ENCODE results near the gene ALKBH3. TPM values are rescaled to one million over a fixed set of nuclear protein-coding genes. Genes with fewer than 3 reads are reported as not detected.

ALKBH3 gene
- total and polyA plus RNA-seq, 2 experiments from 2014 or later, result 10.7 to 10.8 TPM

GRCh38 chr11:43954241-43954640, 73.6 kb downstream of the ALKBH3 start:
- H3K9me3 Mint-ChIP-seq, result peaks cover 12% of the 10 kb centered on the region
- Histone ChIP-seq H3K79me2 (replicated peaks; ENCODE audit: insufficient read depth) (no peaks in the 10 kb centered on the region), H3K4me2 (peak overlapping the region; percentile 48), H3F3A (replicated peaks; ENCODE audit: low read depth) (no peaks in the 10 kb centered on the region), H3K27ac (ENCODE audit: low read depth) (peak overlapping the region; percentile 81), H3K9me2 (ENCODE audit: insufficient read depth) (peaks cover 23% of the 10 kb centered on the region), H3K4me3 (no peak overlapping the region), H3K4me1 (ENCODE audit: insufficient read depth) (peaks cover 33% of the 10 kb centered on the region), H3K36me3 (ENCODE audit: insufficient read depth) (no peaks in the 10 kb centered on the region), H4K20me1 (replicated peaks; ENCODE audit: insufficient read depth) (no peaks in the 10 kb centered on the region), H2AFZ (no peak overlapping the region), H3K27me3 (ENCODE audit: insufficient read depth) (no peaks in the 10 kb centered on the region)
- peaks cover 50% of the 10 kb centered on the region for H3K4me1 Mint-ChIP-seq
- no peak for TF ChIP-seq NANOG (IDR thresholded peaks at IDR 0.05; ENCODE audit: borderline replicate concordance)
- no peak for TF ChIP-seq EZH2phosphoT487 (IDR thresholded peaks at IDR 0.05; ENCODE audit: unreplicated experiment)
- no peak for TF ChIP-seq ZNF114 (CRISPR knock-in tag; IDR thresholded peaks at IDR 0.05)
- TF ChIP-seq ETS1 (IDR thresholded peaks at IDR 0.05), result no peak
- no peak for TF ChIP-seq CTCF (conservative IDR thresholded peaks at IDR 0.05; ENCODE audit: low read depth in 2 of 2)
- TF ChIP-seq STAT1 (IDR thresholded peaks at IDR 0.05; ENCODE audit: unreplicated experiment), result no peak
- TF ChIP-seq CREB1 (CRISPR knock-in tag; IDR thresholded peaks at IDR 0.05; ENCODE audit: low read depth), result no peak
- no peak for TF ChIP-seq POLR2AphosphoS5 (IDR thresholded peaks at IDR 0.05; ENCODE audit: low read depth)
- peaks cover 10% of the 10 kb centered on the region for H3K27me3 Mint-ChIP-seq (ENCODE audit: insufficient read depth, low read depth, poor library complexity)
- H3K4me3 Mint-ChIP-seq, result no peak overlapping the region; the same call in 2 of the 3 replicates
- DNase-seq (ENCODE audit: low spot score) (peak; percentile 88), ATAC-seq (peak; percentile 85)
- peaks cover 4% of the 10 kb centered on the region; the same call in 1 of the 3 replicates for H3K36me3 Mint-ChIP-seq (ENCODE audit: low read depth)
- peak overlapping the region; percentile 57 for H3K27ac Mint-ChIP-seq

GRCh38 chr11:43955381-43956118, 74.9 kb downstream of the ALKBH3 start:
- H3K9me2 ChIP-seq (ENCODE audit: insufficient read depth), result peaks cover 23% of the 10 kb centered on the region
- Mint-ChIP-seq H3K9me3 (peaks cover 12% of the 10 kb centered on the region), H3K4me1 (peaks cover 49% of the 10 kb centered on the region), H3K27me3 (ENCODE audit: insufficient read depth, low read depth, poor library complexity) (peaks cover 7% of the 10 kb centered on the region), H3K4me3 (no peak overlapping the region), H3K36me3 (ENCODE audit: low read depth) (peaks cover 4% of the 10 kb centered on the region; the same call in 1 of the 3 replicates), H3K27ac (no peak overlapping the region; the same call in 1 of the 2 replicates)
- H3K4me2 ChIP-seq, result no peak overlapping the region
- H3K4me3 ChIP-seq, result no peak overlapping the region
- H3F3A ChIP-seq (replicated peaks; ENCODE audit: low read depth), result no peaks in the 10 kb centered on the region
- ATAC-seq (no peak), DNase-seq (ENCODE audit: low spot score) (no peak)
- H4K20me1 ChIP-seq (replicated peaks; ENCODE audit: insufficient read depth), result no peaks in the 10 kb centered on the region
- no peak overlapping the region for H2AFZ ChIP-seq
- no peaks in the 10 kb centered on the region for H3K36me3 ChIP-seq (ENCODE audit: insufficient read depth)
- H3K27ac ChIP-seq (ENCODE audit: low read depth), result no peak overlapping the region; the same call in 1 of the 2 replicates
- H3K27me3 ChIP-seq (ENCODE audit: insufficient read depth), result no peaks in the 10 kb centered on the region
- no peaks in the 10 kb centered on the region for H3K79me2 ChIP-seq (replicated peaks; ENCODE audit: insufficient read depth)
- peaks cover 33% of the 10 kb centered on the region for H3K4me1 ChIP-seq (ENCODE audit: insufficient read depth)
- no peak for TF ChIP-seq REST (IDR thresholded peaks at IDR 0.05; ENCODE audit: unreplicated experiment)
